Fibroblast of peridontal ligament (primary cell): Measurements from ENCODE around the gene TAS2R1.

Experiments
- DNase-seq: peaks from one replicate; pipeline ENCODE4 v3.0.0-alpha.2; 2010; ENCODE audit errors: extremely low read depth

The TAS2R1 gene

GRCh38 chr5:9630251-9630650 lies at the start of gene TAS2R1:
Gene TAS2R1 (minus strand): TSS chr5:9630351. CDS start chr5:9630032, 319 bp downstream.
- no peak for DNase-seq

DNA sequence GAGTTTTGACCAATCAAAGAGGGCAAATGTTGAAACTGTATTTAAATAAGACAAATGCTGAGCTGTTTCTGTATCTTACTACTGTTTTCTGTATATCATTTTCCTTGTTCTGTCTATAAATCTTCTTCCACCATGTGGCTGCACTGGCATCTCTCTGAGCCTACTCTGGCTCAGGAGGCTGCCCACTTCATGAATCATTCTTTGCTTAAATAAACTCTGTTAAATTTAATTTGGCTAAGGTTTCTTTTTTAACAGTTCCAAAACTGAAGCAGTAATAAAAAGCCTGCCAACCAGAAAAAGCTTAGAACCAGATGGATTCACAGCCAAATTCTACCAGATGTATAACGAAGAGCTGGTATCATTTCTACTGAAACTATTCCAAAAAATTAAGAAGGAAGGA lies 40.2 kb upstream of the TAS2R1 start:
- DNase-seq = peak; percentile 77

DNA sequence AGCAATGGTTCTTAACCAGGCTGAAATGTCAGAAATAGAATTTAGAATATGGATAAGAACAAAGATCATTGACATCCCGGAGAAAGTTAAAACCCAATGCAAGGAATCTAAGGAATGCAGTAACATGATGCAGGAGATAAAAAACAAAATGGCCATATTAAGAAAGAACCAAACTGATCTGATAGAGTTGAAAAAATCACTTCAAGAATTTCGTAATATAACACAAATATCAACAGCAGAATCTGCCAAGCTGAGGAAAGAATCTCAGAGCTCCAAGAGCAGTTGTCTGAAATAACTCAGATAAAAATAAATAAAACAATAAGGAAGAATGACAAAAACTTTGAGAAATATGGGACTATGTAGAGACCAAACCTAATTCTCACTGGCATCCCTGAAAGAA lies 37.8 kb upstream of the TAS2R1 start:
- peak; percentile 30 for DNase-seq

DNA sequence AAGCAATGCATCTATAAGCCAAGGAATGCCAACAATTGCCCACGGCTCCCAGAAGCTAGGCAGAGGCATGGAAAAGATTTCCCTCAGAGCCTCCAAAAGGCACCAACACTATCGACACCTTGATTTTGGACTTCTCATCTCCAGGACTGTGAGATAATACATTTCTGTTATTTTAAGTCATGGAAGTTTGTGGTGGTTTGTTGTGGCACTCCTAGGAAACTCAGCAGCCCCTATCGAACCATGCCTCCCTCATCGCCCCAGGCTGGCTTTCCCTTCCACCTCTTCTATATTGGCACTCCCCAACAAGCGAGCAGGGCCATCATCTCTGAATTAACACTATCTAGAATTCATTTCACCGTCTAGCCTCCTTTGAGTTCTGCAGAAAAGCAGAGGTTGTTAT lies 33.7 kb upstream of the TAS2R1 start:
- no peak for DNase-seq

GRCh38 chr5:9661316-9662015 lies 31.3 kb upstream of the TAS2R1 start:
- peak; percentile 47 for DNase-seq

- peak; percentile 83 for DNase-seq
Measured at GRCh38 chr5:9658706-9659105, 28.6 kb upstream of the TAS2R1 start.

DNA sequence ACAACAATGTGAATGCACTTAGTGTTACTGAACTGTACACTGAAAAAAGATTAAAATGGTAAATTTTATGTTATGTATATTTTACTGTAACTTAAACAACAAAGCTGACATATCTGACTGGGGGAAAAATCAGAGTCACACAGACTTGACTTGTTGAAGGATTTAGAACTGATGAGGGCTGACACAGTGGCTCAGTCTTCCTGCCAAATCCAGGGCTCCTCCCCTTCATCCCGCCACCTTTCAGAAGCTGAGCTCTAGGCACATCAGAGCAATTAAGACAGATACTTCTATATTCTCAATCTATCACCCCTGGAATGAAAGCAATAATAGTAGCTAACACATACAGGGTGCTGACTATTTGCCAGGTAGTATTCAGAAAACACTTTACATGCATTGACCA lies 27.7 kb upstream of the TAS2R1 start:
- no peak for DNase-seq

- peak; percentile 7 for DNase-seq
Measured at GRCh38 chr5:9655641-9656040, 25.5 kb upstream of the TAS2R1 start.

GRCh38 chr5:9654886-9655285 lies 24.7 kb upstream of the TAS2R1 start:
- peak; percentile 18 for DNase-seq

DNA sequence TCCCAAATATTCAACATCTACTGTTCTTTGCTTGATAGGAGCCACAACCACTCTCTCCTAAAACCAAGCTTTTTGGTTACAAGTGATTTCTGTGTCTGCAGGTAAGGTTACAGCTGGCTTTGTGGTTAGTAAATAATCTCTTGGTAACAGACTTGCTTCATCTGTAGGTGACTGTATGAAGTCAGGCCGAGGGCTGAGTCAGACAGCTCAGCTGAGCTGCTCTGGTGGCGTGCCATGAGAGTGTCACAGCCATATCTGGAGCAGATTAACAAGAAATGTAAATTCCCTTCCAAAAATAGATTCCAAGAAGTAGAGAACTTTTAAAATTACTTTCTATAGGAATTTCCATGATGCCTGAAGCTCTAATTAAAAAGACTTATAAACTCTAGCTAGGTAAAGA lies 23.7 kb upstream of the TAS2R1 start:
- peak; percentile 94 for DNase-seq

GRCh38 chr5:9653061-9653460 lies 22.9 kb upstream of the TAS2R1 start:
- DNase-seq = no peak

DNA sequence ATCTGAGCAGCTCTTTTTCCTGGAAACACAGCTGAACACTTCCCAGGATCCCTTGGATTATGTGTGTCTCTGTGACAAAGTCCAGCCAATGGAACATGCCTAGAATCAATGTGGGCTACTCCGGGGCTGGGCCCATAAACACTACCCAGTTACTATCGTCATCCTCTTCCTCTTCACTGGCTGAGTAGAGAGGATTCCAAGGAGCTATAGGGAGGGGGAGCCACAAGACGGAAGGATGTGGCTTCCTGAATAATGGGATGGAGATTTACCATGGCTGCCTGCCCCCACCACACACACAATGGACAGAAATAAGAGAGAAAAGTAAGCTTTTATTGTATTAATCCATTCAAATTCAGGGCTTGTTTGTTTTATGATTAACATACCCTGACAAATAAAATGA lies 22.1 kb upstream of the TAS2R1 start:
- no peak for DNase-seq

DNA sequence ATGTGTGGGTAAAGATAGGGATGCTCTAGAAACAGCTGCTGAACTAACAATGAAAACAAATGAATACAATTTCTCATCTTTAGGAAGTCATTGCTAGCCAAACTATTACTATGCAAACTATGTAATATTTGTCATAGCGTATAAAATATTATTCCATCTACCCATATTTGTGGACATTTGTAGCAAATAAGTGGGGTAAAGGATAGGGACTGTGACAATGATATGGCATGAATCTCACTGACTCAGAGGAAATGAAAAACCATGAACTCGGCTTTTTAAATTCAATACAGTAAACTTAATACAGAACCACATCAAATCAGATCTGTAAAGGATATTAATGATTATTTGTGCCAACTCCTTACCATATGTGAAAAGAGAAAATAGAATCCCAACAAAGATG lies 16.7 kb upstream of the TAS2R1 start:
- no peak for DNase-seq

GRCh38 chr5:9644630-9645029 lies 14.5 kb upstream of the TAS2R1 start:
- DNase-seq = peak; percentile 35

GRCh38 chr5:9642621-9643020 lies 12.5 kb upstream of the TAS2R1 start:
- no peak for DNase-seq

- DNase-seq = no peak
Measured at GRCh38 chr5:9641806-9642355, 11.7 kb upstream of the TAS2R1 start.

- no peak for DNase-seq
Measured at GRCh38 chr5:9632495-9632894, 2.3 kb upstream of the TAS2R1 start.

DNA sequence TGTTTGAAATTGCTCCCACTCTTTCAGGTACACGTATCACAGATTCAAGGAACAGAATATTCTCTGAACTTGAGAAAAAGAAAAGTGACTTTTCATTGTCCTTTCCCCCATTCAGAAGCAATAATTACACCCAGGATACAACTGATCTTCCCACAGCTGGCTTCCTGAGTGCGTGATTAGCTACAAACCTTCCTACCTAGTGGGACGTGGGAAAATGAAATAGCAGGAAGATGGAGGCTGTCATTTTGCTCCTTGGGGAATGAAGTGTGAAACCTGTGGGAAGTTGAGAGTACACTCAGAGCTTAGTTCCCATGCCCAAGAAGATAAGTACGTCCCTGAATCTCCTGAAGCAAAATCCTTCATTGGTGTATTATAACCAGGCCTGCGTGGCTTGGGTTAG lies 2.6 kb downstream of the TAS2R1 start:
- DNase-seq = no peak

DNA sequence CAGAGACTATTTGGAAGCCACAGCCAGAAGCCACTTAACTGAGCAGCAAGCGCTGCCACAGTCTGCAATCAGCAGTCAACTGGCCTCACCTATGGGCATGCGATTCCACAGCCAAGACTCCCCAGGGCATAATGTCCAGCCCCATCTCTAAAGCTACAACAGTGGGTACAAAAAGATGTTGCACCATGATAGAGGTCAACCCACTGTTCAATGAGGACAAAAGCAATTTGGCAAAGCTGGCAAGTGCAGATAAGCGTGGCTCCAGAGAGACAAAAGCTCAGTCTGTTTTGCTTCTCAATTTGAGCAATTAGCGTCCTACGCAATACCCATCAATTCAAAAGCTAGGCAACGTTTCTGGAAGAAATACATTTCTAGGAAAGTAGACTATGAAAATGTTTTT lies 3.2 kb downstream of the TAS2R1 start:
- no peak for DNase-seq

DNA sequence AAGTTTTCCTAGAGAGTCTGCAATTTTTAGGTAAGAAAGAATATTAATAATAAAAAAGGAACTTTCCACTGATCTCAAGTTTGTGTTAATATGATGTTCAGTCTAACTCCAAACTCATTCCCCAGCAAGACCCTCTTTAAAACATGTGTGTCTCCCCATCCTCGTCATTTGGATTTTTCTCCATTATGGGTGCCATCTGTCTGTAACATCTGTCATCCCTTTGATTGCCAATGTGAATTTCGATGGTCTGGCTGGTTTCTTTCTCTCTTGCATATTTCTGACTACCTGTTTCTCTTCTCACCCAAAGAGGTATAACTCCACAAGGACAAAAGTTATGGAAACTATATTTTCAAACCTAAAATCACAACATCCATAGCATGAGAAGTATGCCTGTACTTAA lies 4.4 kb downstream of the TAS2R1 start:
- no peak for DNase-seq

- peak; percentile 8 for DNase-seq
Measured at GRCh38 chr5:9625286-9625685, 4.9 kb downstream of the TAS2R1 start.

DNA sequence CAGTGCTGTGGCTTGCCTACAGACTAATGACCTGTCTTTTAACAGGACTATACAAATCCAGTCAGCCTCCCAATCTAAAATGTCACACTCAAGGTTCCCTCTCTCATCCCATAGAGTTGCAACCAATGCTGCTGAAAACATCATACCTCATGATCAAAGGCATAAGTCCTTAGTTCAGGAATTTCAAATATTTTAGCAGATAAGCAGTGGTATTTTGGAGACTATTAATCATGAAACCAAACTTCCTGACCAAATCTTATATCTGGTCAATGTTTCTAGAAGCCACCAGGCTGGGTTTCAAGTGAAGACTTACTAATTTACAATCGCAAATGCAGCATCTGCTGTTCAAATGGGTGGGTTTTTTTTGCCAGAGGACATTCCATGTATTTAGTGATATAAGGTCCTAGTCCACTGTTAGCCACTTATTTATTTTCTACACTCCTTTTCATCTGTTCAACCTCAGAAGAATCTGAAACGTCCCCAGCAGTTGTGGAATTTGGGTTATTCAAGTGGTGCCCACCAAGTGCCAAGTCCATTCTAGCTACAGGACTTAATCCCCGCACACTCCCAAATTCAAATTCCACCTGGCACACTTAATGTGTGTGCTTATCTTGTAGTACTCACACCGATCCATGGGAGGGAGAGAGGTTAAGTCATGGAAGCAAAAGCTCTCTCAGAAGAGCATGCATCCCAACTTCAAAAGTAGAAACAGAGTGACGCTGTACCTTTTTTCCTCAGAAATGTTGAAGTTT lies 5.8 kb downstream of the TAS2R1 start:
- DNase-seq = no peak

DNA sequence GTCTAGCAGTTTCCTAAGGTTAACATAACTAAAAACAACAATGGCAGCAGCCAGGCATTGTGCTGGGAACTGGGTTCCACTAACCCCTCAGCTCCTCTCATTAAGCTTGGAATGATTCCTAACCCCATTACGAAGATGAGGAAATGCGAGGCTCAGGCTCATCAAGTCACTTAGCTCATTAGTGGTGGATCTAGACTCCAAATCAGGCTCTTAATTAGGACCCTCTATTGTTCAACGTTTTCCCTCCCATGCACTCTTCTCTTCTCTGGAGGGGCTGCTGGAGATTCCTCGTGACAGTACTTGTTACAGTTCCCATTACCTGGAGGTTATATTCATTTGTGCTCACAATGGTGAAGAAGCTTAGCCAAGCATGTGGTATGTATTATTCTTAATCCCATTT lies 6.5 kb downstream of the TAS2R1 start:
- DNase-seq = no peak
